ENCODE measurements around the gene LMO7. TPM values are rescaled to one million over a fixed set of nuclear protein-coding genes. Genes with fewer than 3 reads are reported as not detected.

The LMO7 gene
- total and polyA plus RNA-seq, 2 of the 13 experiments (the other 11 are each of a cell fraction or from before 2014, with no cell fraction given) = 34.0 to 121 TPM

GRCh38 chr13:75908141-75908540 lies 272.0 kb downstream of the LMO7 start:
- TF ChIP-seq ZNF841 (CRISPR knock-in tag; IDR thresholded peaks at IDR 0.05; ENCODE audit: borderline replicate concordance) (no peak), KAT8 (CRISPR knock-in tag; IDR thresholded peaks at IDR 0.05) (no peak), THYN1 (CRISPR knock-in tag; IDR thresholded peaks at IDR 0.05; ENCODE audit: borderline replicate concordance, low read depth) (no peak), ZNF225 (CRISPR knock-in tag; IDR thresholded peaks at IDR 0.05) (no peak), ZNF501 (CRISPR knock-in tag; IDR thresholded peaks at IDR 0.05) (no peak), ZNF343 (CRISPR knock-in tag; IDR thresholded peaks at IDR 0.05) (no peak), HNRNPL (IDR thresholded peaks at IDR 0.05; ENCODE audit: low read depth, low read length) (no peak), ZNF550 (CRISPR knock-in tag; IDR thresholded peaks at IDR 0.05; ENCODE audit: borderline replicate concordance) (no peak), NCOA2 (CRISPR knock-in tag; IDR thresholded peaks at IDR 0.05) (no peak), DMAP1 (CRISPR knock-in tag; IDR thresholded peaks at IDR 0.05) (no peak)
- TF ChIP-seq, protein P1, sequence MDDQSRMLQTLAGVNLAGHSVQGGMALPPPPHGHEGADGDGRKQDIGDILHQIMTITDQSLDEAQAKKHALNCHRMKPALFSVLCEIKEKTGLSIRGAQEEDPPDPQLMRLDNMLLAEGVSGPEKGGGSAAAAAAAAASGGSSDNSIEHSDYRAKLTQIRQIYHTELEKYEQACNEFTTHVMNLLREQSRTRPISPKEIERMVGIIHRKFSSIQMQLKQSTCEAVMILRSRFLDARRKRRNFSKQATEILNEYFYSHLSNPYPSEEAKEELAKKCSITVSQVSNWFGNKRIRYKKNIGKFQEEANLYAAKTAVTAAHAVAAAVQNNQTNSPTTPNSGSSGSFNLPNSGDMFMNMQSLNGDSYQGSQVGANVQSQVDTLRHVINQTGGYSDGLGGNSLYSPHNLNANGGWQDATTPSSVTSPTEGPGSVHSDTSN (CRISPR knock-in tag; IDR thresholded peaks at IDR 0.05; ENCODE audit: borderline replicate concordance) = no peak
- ATAC-seq = no peak
- Histone ChIP-seq H3K4me1 (ENCODE audit: insufficient read depth, low read length) (no peaks in the 10 kb centered on the region), H4K20me1 (ENCODE audit: insufficient read depth, low read length) (no peaks in the 10 kb centered on the region), H3K27ac (ENCODE audit: extremely low read length, insufficient read depth, low read length) (no peak overlapping the region), H3K27me3 (ENCODE audit: control insufficient read depth in 1 of 2, insufficient read depth in 2 of 2, low read length in 2 of 2) (peaks cover 0 to 9% of the 10 kb centered on the region in 2 experiments; a peak in 1 of 5 replicates), H3K4me3 (replicated peaks in 1 of 3; ENCODE audit: insufficient read depth in 1 of 3, low read depth in 2 of 3, low read length in 3 of 3) (no peak overlapping the region), H3K9ac (ENCODE audit: insufficient read depth, low read depth, low read length) (no peak overlapping the region), H2AFZ (ENCODE audit: low read length) (no peak overlapping the region), H3K9me3 (ENCODE audit: low read length) (no peaks in the 10 kb centered on the region), H3K79me2 (ENCODE audit: insufficient read depth, low read length) (no peaks in the 10 kb centered on the region), H3K4me2 (ENCODE audit: low read depth, low read length) (no peak overlapping the region), H3K36me3 (replicated peaks in 1 of 2; ENCODE audit: control insufficient read depth in 1 of 2, insufficient read depth in 2 of 2, low read length in 2 of 2) (no peaks in the 10 kb centered on the region)
- DNase-seq (ENCODE audit: low spot score) = no peak
- WGBS (ENCODE audit: low lambda C conversion rate) = 0% methylated on average over 4 of the region's 4 CpGs
- FAIRE-seq = no peak
- in situ Hi-C loops (cut with HindIII; ENCODE audit: extremely low pct_ligation_motif_present, low pct_unique_long_range_greater_than_20kb) = no loop called here
- intact Hi-C loops (cut with micrococcal nuclease; ENCODE audit: unreplicated experiment) = no loop called here
- no TSS peak for BruUV-seq (replicated peaks)
- ChIA-PET CTCF (ENCODE audit: low intra/inter-chr PET ratio, low total read pairs) (no interaction called here), POLR2A (no interaction called here)

Other genes with a start within 250 kb of the LMO7 start
- 35.9 and 55.4 TPM in 2 replicates for gene TBC1D4, start 154.2 kb upstream of the LMO7 start, total RNA-seq (2016; rRNA removed; fragmentation: Illumina TruSeq; extraction: Trizol)
- 61.0 and 64.4 TPM in 2 replicates for gene TBC1D4, start 154.2 kb upstream of the LMO7 start, polyA plus RNA-seq (2011; rRNA removed)
- 97.0 and 110 TPM in 2 replicates for gene COMMD6, start 98.5 kb upstream of the LMO7 start, total RNA-seq (2016; rRNA removed; fragmentation: Illumina TruSeq; extraction: Trizol)
- 163 and 164 TPM in 2 replicates for gene COMMD6, start 98.5 kb upstream of the LMO7 start, polyA plus RNA-seq (2011; rRNA removed)
- 93.3 and 123 TPM in 2 replicates for gene UCHL3, start 86.5 kb upstream of the LMO7 start, total RNA-seq (2016; rRNA removed; fragmentation: Illumina TruSeq; extraction: Trizol)
- gene UCHL3, start 86.5 kb upstream of the LMO7 start, polyA plus RNA-seq (2011; rRNA removed) = 31.1 and 36.2 TPM in 2 replicates

Data from HepG2 (cell line).